GM21390 (cell line): ENCODE data around the gene FGFR3.

Experiments
- ATAC-seq: cut with Tn5 transposase; IDR thresholded peaks from one replicate; pipeline ENCODE4 v1.9.1; 2021; ENCODE audit not compliant: unreplicated experiment

The FGFR3 gene

GRCh38 chr4:1769692-1770091 is 23.4 kb upstream of the FGFR3 start:
- ATAC-seq, result no peak

GRCh38 chr4:1770245-1770644 is 22.8 kb upstream of the FGFR3 start:
- ATAC-seq, result no peak

- ATAC-seq, result no peak
Observed at GRCh38 chr4:1770791-1771231, 22.3 kb upstream of the FGFR3 start.

GRCh38 chr4:1771555-1772305 is 21.4 kb upstream of the FGFR3 start:
- no peak for ATAC-seq

- ATAC-seq, result no peak
Observed at GRCh38 chr4:1772853-1773538, 20.1 kb upstream of the FGFR3 start.

GRCh38 chr4:1773754-1774153 is 19.3 kb upstream of the FGFR3 start:
- no peak for ATAC-seq

GRCh38 chr4:1775731-1776500 is 17.2 kb upstream of the FGFR3 start:
- ATAC-seq, result no peak

GRCh38 chr4:1776521-1777161 is 16.5 kb upstream of the FGFR3 start:
- no peak for ATAC-seq

- ATAC-seq, result no peak
Observed at GRCh38 chr4:1777822-1778641, 15.1 kb upstream of the FGFR3 start.

GRCh38 chr4:1778642-1779392 is 14.3 kb upstream of the FGFR3 start:
- no peak for ATAC-seq

- ATAC-seq, result no peak
Observed at GRCh38 chr4:1779588-1780382, 13.3 kb upstream of the FGFR3 start.

- ATAC-seq, result no peak
Observed at GRCh38 chr4:1780435-1780834, 12.7 kb upstream of the FGFR3 start.

- ATAC-seq, result no peak
Observed at GRCh38 chr4:1783015-1783414, 10.1 kb upstream of the FGFR3 start.

GRCh38 chr4:1783970-1784369 is 9.1 kb upstream of the FGFR3 start:
- no peak for ATAC-seq

- ATAC-seq, result no peak
Observed at GRCh38 chr4:1784395-1784788, 8.7 kb upstream of the FGFR3 start.

GRCh38 chr4:1784789-1785591 is 8.1 kb upstream of the FGFR3 start:
- ATAC-seq, result no peak

GRCh38 chr4:1785592-1785991 is 7.5 kb upstream of the FGFR3 start:
- no peak for ATAC-seq
